Body of pancreas (tissue), 4 donors: Measurements from ENCODE around the gene TPM1.

Experiments
- CTCF ChIP-seq, 7 experiments: fragments of 450-650 bp in 4 of 7; fragments of 200-600 bp in 3 of 7; sonication (generic) in 3 of 7; IDR thresholded peaks; one replicate each; pipeline ENCODE4 v1.5.1; 2016 to 2019; ENCODE audit warnings: antibody characterized with exemption in 7 of 7
- POLR2A ChIP-seq, 3 donors: fragments of 450-650 bp; IDR thresholded peaks; one replicate each; pipeline ENCODE4 v1.6.1; 2016; ENCODE audit warnings: antibody characterized with exemption in 3 of 3, mild to moderate bottlenecking in 2 of 3

- TF ChIP-seq CTCF (IDR thresholded peaks at IDR 0.05) (no peak), POLR2A (IDR thresholded peaks at IDR 0.05) (no peak)
Observed at GRCh38 chr15:63072809-63073277, 30.3 kb downstream of the TPM1 start.
